HepG2 (cell line): Measurements from ENCODE around the gene GBP7.

Source experiments
- ATF2 ChIP-seq: sonication (generic); formaldehyde crosslinking; IDR thresholded peaks from 2 replicates; pipeline ENCODE4 v1.4.0; 2020; ENCODE audit warnings: missing genetic modification reagents
- CEBPB ChIP-seq: IDR thresholded peaks from 2 replicates; pipeline ENCODE4 v1.6.1; 2011; ENCODE audit warnings: low read depth, low read length, improper control_type of control experiment, borderline replicate concordance
- CTCF ChIP-seq: sonication (generic); formaldehyde crosslinking; IDR thresholded peaks from 2 replicates; pipeline ENCODE4 v1.5.0; 2020; ENCODE audit warnings: mild to moderate bottlenecking, missing genetic modification reagents, moderate library complexity
- MBNL3 ChIP-seq: fragments of 250-450 bp; sonication (Bioruptor Pico); conservative IDR thresholded peaks from 2 replicates; pipeline ENCODE4 v1.8.0; 2022; ENCODE audit warnings: mild to moderate bottlenecking, inconsistent platforms
- YY1 ChIP-seq: IDR thresholded peaks from 2 replicates; pipeline ENCODE4 v1.6.1; 2011; ENCODE audit warnings: low read length, low read depth, moderate library complexity, mild to moderate bottlenecking; ENCODE audit not compliant: insufficient read depth, insufficient replicate concordance
- ZNF512 ChIP-seq: sonication (generic); formaldehyde crosslinking; IDR thresholded peaks from 2 replicates; pipeline ENCODE4 v1.4.0; 2020; ENCODE audit warnings: mild to moderate bottlenecking, missing genetic modification reagents
- TF ChIP-seq, protein P1 (sequence below): sonication (generic); formaldehyde crosslinking; IDR thresholded peaks from 2 replicates; pipeline ENCODE4 v1.4.0; 2020; ENCODE audit warnings: mild to moderate bottlenecking, missing genetic modification reagents

DNA sequence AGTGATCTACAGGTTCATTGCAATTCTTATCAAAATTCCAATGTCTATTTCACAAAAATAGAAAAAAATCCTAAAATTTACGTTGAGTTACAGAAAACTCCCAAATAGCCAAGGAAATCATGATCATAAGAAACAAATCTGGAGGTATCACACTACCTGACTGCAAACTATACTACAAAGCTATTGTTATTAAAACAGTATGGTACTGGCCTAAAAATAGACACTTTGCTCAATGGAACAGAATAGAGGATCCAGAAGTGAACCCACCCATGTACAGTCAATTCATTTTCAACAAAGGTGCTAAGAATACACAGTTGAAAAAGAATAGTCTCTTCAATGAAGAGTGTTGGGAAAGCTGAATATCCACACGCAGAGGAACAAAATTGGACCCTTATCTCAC is 80.1 kb downstream of the GBP7 start:
- TF ChIP-seq ATF2 (CRISPR knock-in tag) (no peak), MBNL3 (CRISPR knock-in tag) (no peak), ZNF512 (CRISPR knock-in tag) (no peak), CTCF (no peak), CEBPB (no peak), YY1 (no peak)
- TF ChIP-seq, protein P1, sequence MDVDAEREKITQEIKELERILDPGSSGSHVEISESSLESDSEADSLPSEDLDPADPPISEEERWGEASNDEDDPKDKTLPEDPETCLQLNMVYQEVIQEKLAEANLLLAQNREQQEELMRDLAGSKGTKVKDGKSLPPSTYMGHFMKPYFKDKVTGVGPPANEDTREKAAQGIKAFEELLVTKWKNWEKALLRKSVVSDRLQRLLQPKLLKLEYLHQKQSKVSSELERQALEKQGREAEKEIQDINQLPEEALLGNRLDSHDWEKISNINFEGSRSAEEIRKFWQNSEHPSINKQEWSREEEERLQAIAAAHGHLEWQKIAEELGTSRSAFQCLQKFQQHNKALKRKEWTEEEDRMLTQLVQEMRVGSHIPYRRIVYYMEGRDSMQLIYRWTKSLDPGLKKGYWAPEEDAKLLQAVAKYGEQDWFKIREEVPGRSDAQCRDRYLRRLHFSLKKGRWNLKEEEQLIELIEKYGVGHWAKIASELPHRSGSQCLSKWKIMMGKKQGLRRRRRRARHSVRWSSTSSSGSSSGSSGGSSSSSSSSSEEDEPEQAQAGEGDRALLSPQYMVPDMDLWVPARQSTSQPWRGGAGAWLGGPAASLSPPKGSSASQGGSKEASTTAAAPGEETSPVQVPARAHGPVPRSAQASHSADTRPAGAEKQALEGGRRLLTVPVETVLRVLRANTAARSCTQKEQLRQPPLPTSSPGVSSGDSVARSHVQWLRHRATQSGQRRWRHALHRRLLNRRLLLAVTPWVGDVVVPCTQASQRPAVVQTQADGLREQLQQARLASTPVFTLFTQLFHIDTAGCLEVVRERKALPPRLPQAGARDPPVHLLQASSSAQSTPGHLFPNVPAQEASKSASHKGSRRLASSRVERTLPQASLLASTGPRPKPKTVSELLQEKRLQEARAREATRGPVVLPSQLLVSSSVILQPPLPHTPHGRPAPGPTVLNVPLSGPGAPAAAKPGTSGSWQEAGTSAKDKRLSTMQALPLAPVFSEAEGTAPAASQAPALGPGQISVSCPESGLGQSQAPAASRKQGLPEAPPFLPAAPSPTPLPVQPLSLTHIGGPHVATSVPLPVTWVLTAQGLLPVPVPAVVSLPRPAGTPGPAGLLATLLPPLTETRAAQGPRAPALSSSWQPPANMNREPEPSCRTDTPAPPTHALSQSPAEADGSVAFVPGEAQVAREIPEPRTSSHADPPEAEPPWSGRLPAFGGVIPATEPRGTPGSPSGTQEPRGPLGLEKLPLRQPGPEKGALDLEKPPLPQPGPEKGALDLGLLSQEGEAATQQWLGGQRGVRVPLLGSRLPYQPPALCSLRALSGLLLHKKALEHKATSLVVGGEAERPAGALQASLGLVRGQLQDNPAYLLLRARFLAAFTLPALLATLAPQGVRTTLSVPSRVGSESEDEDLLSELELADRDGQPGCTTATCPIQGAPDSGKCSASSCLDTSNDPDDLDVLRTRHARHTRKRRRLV: no peak
